NCI-H1105 (cell line): ENCODE measurements around the gene PAF1.
A peak's percentile ranks its signal among the peaks of the same experiment; 100 is the strongest.
"Not testable (repeated sequence)": the region's sequence is repeated elsewhere in the genome, so short reads cannot be mapped to it uniquely, and the experiment has no call there.

Experiments used
- DNase-seq: peaks from one replicate; lab custom pipeline; 2025; lab: John Stamatoyannopoulos, UW

The PAF1 gene

DNA sequence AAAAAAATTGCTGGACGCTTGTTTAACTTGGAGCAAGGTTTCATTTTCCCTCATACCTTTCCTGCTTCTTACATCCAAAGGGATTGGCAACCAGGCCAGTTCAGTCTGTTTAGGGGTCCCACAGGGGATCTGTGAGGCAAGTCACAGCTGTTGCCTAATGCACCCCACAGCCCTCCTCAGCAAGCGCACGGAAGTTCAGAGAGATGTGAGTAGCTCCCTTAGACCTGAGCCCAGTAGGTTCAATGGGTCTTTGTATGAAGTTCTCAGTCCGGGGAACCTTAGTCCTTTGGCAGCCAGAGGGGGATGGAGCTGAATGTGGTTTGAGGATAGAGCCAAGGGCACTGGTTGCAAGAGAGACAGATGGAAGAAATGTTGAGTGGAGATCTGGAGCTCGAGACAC lies 35.7 kb downstream of the PAF1 start:
- DNase-seq = no peak

DNA sequence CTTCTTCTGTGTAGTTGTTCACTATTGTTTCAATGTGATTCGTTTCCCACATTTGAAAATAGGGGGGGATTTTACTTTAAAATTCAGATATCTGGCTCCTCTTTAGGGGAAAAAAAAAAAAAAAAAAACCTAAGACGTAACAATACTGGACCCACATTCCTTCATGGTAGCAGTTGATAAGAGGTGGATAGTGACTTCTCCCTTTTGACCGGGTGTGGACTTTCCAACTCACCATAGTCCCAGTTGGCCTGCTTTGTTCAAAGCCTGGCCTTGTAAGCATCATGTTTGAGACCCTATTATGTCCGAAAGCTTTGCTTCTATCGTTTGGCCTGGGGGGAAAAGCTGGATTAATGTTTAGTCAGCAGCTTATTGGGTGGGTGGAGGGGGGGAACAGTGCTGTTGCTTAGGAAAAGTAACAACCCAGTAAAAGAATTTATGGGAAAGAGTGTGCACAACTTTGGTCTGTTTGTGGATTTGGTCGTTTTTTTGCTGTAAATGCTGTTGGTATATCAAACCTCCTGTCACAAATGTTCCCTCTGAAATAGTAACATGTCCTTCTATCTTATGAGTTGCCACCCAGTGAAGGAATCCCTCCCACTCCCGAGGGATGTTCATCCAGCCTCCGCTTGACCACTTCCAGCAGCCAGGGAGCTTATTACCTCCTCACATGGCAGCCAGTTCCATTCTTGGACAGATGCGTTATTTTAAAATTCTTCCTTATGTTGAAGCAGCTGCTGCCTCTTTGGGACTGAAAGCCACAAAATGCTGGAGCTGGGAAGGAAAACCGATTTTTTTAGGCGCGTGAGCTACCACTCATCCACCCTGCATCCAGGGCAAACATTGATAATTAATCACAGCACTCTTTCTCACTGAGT lies 38.3 kb downstream of the PAF1 start:
- no peak for DNase-seq

DNA sequence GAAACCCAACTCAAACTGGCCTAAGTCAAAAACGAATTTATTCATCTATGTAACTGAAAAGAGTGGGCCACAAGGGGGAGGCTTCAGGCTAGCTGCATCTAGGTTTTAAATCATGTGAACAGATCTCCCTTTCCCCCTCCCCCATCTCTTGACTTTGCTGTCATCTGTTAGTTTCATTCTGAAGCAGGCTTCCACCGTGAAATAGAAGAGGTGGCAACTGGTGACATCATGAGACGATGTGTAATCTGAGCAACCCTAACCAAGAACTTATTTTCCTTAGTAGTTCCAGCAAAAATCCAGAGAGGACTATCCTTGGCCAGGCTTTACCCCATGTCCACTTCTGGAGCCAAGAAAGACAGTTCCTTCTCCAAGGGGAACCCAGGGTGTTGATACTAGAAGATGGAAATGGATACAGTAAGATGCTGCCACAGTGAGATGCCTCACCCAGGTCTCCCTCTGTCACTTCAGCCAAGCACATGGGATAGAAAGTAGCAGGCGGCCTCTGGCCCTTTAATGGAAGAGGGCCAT lies 39.3 kb downstream of the PAF1 start:
- no peak for DNase-seq

DNA sequence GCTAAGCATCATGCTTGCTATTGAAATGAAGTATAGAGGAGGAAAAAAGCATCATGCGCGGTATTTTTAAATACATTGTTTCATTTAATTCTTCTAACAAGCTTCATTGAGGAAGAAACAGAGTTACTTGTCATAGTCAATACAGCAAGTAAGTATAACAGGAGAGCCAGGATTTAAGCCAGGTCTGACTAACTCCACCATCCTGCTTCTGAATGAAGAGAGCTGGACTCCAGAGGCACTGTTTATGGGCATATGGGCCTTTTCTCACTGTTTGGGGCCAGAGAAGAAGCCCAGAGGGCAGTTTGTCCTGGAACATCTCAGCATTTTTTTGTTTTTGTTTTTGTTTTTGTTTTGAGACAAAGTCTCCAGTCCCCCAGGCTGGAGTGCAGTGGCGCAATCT lies 40.8 kb downstream of the PAF1 start:
- no peak for DNase-seq

DNA sequence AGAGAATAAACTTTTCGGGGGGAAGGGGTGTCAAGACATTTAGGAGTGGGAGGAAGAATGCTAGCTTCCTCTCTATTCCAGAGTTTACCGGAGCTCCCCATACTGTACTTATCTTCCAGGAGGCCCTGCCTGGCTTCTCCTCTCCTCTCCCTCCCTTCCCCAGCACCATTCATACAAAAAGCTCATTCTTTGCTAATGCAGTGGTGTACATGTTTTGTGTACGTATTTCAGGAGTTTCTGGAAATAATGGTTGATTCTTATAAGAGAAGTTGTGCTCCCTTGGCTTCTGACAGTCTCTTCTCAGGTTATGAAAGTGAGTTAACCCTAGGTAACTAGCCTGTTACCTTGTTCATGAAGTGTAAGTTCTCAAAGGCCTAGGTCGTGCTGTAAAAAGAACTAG lies 41.6 kb downstream of the PAF1 start:
- no peak for DNase-seq

DNA sequence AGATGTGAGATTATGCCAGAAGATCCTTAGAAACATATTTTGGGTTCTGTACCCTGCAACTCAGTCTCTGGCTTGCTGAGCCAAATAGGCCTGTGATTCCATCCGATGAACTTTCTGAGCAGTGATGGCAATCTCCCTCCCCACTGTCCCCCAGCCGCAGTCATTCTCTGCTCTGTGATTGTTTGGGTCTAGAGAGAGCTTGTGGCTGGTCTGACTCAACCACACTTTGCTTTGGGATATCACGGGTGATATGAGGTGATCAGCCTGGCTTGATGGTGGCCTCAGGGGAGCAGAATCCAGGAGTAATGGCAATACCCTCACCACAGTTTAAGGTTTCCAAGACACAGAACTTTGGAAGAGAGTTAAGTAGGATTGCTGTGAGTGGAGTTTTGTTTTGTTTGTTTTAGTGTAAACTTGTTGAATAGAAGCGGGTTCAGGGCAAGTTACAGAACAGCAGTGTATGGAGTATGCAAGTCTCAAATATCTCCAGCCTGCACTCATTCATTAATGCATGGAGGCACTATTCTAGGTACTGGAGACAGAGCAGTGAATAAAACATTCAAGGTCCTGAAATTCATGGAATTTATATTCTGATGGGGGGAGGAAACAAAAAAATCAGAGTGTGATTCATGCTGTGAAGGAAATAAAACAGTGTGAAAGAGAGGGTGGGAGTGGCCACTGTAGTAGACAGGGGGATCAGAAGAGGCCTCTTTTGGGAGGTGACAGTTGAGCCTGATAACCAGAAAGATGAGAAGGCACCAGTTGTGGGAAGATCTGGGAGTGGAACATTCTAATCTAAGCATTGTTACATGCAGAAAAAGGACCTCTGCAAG lies 43.4 kb downstream of the PAF1 start:
- DNase-seq = no peak

DNA sequence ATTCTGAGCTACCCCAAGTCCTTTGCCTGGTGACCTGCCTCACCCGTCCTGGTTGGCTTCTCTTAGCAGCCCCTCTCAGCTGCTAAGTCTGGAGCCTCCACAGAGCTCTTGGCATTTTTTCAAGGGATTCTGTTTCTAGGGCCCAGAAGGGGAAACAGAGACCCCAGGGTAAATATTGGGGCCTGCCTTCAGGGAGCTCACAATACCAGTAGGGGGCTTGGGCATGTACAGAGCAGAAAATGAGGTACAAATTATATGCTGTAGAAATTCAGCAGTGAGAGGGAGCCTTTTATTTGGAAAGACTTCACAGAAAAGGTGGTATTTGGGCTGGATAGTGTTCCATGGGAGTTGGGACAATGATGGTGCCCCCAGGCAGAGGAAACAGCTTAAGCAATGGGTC lies 45.0 kb downstream of the PAF1 start:
- no peak for DNase-seq

DNA sequence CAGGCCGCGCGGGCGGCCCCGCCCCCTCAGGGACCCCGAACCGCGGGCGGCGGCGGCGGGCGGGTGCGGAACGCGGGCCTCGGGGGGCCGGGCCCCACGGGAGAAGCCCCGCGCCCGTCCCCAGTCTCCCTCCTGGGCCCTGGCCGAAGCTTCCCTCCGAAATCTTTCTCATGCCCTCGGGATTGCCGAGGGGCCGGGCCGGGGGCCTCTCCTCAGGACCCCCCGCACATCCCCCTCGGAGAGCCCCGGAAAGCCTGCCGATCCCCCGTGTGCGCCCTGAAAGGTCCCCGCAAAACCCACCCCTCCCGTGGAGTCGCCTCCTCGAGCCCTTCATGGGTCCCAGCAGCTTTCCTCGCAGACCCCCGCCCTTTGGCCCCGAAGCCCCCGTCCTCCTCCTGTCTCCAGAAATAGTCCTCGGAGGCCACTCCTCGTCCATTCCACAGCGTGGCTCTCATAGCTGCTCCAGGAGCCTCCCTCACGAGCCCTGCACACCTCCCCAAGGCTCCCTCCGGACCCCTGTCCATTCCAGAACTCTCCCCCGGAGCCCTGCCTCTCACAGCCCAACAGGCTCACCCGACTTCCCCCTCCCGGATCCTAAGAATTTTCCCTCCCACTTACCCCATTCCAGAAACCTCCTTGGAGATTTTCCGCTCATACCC lies 48.1 kb downstream of the PAF1 start:
- DNase-seq = no peak

DNA sequence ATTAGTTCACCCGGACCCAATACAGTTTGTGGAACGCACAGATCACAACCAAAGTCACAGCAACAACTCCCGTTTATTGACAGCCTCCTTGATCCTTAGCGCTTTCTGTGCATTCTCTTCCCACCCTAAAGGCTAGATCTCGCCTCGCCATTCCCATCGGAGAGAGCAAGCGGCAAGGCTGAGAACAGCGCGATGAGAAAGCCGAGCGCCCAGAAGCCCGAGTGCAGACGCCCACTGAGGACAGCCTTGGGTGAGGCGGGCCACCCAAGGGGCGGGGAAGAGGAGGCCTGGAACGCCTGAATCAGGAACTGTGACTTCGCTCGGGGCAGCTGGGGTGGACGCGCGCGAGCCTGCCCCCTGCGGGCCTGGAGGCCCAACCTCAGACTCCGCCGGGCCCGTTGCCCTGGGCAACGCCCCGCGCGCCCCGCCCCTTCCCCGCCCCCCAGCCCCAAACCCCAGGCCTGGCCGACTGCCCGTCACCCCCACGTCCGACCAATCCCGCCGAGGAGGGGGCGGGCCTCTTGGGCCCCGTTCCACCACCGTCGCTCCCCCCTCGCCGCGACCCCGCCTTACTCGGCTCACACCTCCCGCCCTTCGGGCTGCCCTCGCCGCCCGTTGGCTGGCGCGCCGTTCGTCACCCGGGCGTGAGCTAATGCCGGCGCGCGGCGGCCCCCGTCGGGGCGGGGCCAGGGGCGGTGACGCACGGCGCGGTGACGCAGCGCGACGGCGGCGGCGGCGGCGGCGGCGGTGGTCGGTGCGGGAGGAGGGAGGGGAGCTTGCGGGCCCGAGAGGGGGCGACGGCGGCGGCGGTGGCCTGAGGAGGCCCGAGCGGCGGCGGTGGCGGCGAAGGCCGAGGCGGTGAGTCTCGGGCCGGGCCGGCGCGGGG lies 48.9 kb downstream of the PAF1 start, which contains the start of gene SAMD4B:
Gene SAMD4B (plus strand): TSS at position 703 of the 886 bp plus-strand sequence. CDS start 14,473 bp downstream, outside the sequence.
- DNase-seq = peak; percentile 98

DNA sequence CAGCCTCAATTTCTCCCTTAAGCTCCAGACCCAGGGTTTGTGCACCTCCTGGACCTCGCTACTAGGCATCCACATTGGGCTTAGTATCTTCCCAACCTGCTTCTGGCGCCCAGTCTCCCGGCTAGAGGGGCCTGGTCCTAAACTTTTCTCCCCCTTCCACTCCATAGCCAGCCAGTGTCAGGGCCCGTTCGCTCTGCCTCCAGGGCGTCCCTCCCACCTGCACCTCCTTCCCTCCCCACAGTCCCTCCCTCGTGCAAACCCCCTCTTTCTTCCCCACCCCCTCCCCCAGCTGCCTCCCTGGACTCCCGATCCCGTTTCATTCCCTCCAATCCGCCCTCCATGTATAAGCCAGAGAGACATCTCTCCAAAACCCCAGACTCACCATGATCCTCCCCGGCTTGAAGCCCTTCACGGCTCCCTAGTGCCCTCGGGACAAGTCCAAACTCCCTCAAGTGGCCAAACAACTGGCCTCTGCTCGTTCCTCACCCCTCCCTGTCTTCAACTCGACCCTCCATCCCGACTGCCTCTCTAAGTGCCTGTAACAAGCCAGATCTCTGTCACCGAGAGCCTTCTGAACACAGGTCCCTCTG lies 49.7 kb downstream of the PAF1 start:
- no peak for DNase-seq

DNA sequence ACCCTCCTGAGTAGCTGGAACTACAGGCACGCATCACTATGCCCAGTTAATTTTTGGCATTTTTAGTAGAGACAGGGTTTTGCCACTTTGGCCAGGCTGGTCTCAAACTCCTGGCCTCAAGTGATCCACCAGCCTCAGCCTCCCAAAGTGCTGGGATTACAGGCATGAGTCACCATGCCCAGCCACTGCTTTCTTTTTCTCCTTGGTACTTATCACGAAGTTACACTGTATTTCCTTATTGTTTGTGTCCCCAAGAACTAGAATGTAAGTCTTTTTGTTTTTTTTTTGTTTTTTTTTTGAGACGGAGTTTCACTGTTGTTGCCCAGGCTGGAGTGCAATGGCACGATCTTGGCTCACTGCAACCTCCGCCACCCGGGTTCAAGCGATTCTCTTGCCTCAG lies 50.8 kb downstream of the PAF1 start:
- not testable (repeated sequence) for DNase-seq

DNA sequence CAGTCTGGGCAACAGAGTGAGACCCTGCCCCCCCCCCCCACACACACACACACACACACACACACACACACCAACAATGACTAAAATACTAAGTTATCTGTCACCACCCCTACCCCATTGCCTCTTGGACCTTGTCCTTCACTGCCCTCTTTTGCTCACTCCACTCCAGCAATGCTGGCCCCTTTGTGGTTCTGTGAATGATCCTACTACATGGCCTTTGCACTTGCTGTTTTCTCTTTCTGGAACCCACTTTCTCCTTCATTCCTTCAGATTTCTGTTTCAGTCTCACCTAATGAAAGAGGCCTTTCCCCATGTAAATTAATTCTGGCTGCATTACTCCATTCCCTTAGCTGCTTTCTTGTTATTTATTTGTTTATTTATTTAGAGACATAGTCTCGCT lies 51.2 kb downstream of the PAF1 start:
- no peak for DNase-seq

DNA sequence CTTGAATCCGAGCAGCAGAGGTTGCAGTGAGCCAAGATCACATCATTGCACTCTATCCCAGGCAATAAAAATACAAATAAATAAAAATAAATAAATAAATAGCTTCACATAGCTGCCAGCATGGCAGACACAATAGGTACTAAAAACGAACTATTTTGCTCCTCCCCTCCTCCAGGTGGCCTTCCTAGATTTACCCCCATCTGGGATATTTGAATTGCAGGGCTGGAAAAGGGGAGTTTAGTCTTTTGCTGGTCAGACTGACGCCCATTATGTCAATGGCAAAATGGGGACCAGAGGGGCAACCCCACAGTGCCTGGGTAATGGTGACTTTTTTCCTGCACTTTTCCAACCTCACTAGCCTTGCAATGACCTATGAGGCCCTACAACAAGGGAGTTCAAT lies 54.4 kb downstream of the PAF1 start:
- no peak for DNase-seq
